Uterus (tissue), 2 donors: ENCODE results near the gene ITGA11.

Experiments
- CTCF ChIP-seq, 4 experiments: fragments of 200-600 bp in 2 of 4; fragments of 450-650 bp in 2 of 4; sonication (generic) in 2 of 4; IDR thresholded peaks; one replicate each; pipeline ENCODE4 v1.5.1; 2016 to 2019; ENCODE audit warnings: antibody characterized with exemption in 4 of 4, mild to moderate bottlenecking in 2 of 4, moderate library complexity in 1 of 4
- POLR2A ChIP-seq, 2 donors: fragments of 450-650 bp; IDR thresholded peaks; one replicate each; pipeline ENCODE4 v1.6.1; 2016; ENCODE audit warnings: antibody characterized with exemption in 2 of 2, mild to moderate bottlenecking in 1 of 2, moderate library complexity in 1 of 2

- TF ChIP-seq CTCF (IDR thresholded peaks at IDR 0.05) (no peak), POLR2A (IDR thresholded peaks at IDR 0.05) (no peak)
Measured at GRCh38 chr15:68369931-68370767, 61.8 kb downstream of the ITGA11 start.
